Caco-2 (cell line): ENCODE measurements around the gene LTB4R. TPM values are rescaled to one million over a fixed set of nuclear protein-coding genes. Genes with fewer than 3 reads are reported as not detected.

Experiments used
- BruUV-seq: library from RNA; stranded (reverse); fragments of 400-500 nt; replicated peaks from 2 replicates; lab custom pipeline; 2021; lab: Mats Ljungman, UMichigan
- CTCF ChIA-PET: fragments of 300-600 bp; sonication (Branson Sonifier 250); formaldehyde crosslinking; loops from one replicate; lab custom pipeline; 2022; ENCODE audit warnings: antibody characterized with exemption; lab: Charles Lee
- POLR2A ChIA-PET: fragments of 300-600 bp; sonication (Branson Sonifier 250); formaldehyde crosslinking; loops from one replicate; lab custom pipeline; 2022; ENCODE audit warnings: antibody characterized with exemption; lab: Charles Lee
- DNase-seq, 2 experiments: peaks; one replicate each; pipeline versions ENCODE4 v3.0.0 to v3.0.0-alpha.2; 2020 to 2022
- H3K27me3 ChIP-seq: replicated peaks from 2 replicates; pipeline ENCODE4 v1.6.0; 2011; ENCODE audit warnings: low read length; ENCODE audit not compliant: control insufficient read depth, insufficient read depth
- H3K36me3 ChIP-seq: 2 replicates; pipeline ENCODE4 v1.5.1; 2011; ENCODE audit warnings: low read length; ENCODE audit not compliant: control insufficient read depth, insufficient read depth
- H3K4me1 ChIP-seq: fragments of 250-450 bp; sonication (Bioruptor Pico); 2 replicates; pipeline ENCODE4 v1.5.1; 2020; ENCODE audit warnings: mild to moderate bottlenecking
- H3K4me3 ChIP-seq: 2 replicates; pipeline ENCODE4 v1.5.1; 2011; ENCODE audit warnings: low read depth, mild to moderate bottlenecking, control low read depth, low read length
- H3K9me3 ChIP-seq: fragments of 250-450 bp; sonication (Bioruptor Pico); 2 replicates; pipeline ENCODE4 v1.5.1; 2020; ENCODE audit warnings: mild to moderate bottlenecking, moderate library complexity
- H3K27ac Mint-ChIP-seq: one replicate; pipeline ENCODE4 v1.8.0; 2022; ENCODE audit warnings: mixed read lengths; ENCODE audit not compliant: unreplicated experiment
- H3K27me3 Mint-ChIP-seq: one replicate; pipeline ENCODE4 v1.8.0; 2022; ENCODE audit warnings: mixed read lengths; ENCODE audit not compliant: insufficient read depth, unreplicated experiment
- H3K36me3 Mint-ChIP-seq: one replicate; pipeline ENCODE4 v1.8.0; 2022; ENCODE audit warnings: mild to moderate bottlenecking, mixed read lengths; ENCODE audit not compliant: insufficient read depth, unreplicated experiment
- H3K4me1 Mint-ChIP-seq: one replicate; pipeline ENCODE4 v1.8.0; 2022; ENCODE audit warnings: low read depth, mixed read lengths; ENCODE audit not compliant: unreplicated experiment
- H3K4me3 Mint-ChIP-seq: one replicate; pipeline ENCODE4 v1.8.0; 2022; ENCODE audit warnings: mild to moderate bottlenecking, moderate library complexity, mixed read lengths; ENCODE audit not compliant: unreplicated experiment
- H3K9me3 Mint-ChIP-seq: one replicate; pipeline ENCODE4 v1.8.0; 2022; ENCODE audit warnings: mixed read lengths; ENCODE audit not compliant: unreplicated experiment
- intact Hi-C: fragments of 100-400 bp; cut with micrococcal nuclease; formaldehyde crosslinking; loops from one replicate; pipeline ENCODE4 v1.10.0; 2022; ENCODE audit not compliant: unreplicated experiment
- total RNA-seq: library from RNA; stranded (reverse); gene quantifications from 2 replicates; pipeline ENCODE4 v1.2.3, GENCODE V29; 2022
- TF ChIP-seq, protein P1 (sequence below), 2 experiments: fragments of 200-600 bp in 1 of 2; IDR thresholded peaks; 1 replicate in 1 of 2; 2 replicates in 1 of 2; pipeline versions ENCODE4 v1.5.1 to v1.8.0; 2011 to 2022; ENCODE audit warnings: antibody characterized with exemption in 1 of 2, control low read depth in 1 of 2, inconsistent platforms in 1 of 2, low read depth in 1 of 2, low read length in 1 of 2, mild to moderate bottlenecking in 1 of 2, moderate library complexity in 1 of 2; ENCODE audit not compliant: insufficient read depth in 1 of 2, severe bottlenecking in 1 of 2, unreplicated experiment in 1 of 2

LTB4R gene
- total RNA-seq, 1 experiment from 2014 or later = 7.8 TPM

DNA sequence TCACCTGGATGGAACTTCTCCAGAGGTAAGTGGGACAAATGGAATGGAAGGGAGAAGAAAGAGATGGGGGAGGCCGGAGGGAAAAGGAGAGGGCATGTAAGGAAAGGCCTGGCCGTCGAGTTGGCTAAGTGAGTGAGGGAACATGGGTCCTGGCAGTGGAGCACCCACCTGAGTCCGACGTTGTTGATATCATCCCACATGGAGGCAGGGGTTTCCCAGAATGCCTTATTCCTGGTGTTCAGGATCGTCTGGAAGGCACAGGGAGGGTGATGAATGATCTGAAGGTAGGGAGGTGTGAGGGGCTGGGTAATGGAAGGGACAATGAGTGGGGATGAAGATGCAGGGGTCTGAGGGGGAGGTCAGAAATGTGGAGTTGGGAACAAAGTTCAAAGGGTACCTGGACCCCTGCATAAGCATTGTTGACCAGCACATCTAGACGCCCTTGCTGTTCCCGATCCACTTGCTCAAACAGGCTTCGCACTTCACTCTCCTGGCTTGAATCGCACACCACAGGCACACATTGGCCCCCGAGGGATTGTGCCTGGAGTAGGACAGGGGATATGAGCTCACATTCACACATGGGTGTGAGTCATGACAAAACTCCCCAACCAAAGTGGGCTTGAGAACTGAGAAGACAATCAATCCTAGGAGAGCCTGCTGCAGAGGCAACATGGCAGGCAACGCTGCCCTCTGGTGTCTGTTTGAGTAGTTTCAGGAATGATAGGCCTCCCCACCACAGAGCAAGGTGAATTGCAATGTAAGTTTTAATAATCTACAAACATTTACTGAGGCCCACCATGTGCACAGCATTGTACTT is 14.8 kb upstream of the LTB4R start:
- CTCF ChIA-PET = interaction anchor here (0.7 to 5.8 kb wide), 8 partner anchors 11 to 135 kb away, joined by 3 to 157 read pairs (median 8); partner anchors contain the start of genes CHMP4A, CIDEB, RABGGTA and TINF2
- DNase-seq = peak; percentile 67 to 69
- POLR2A ChIA-PET = interaction anchor here (0.9 to 2.0 kb wide), 3 partner anchors 12 to 54 kb away, joined by 3 to 32 read pairs (median 4); partner anchors contain the start of genes RABGGTA and TINF2
- H3K36me3 ChIP-seq = peaks cover 4% of the 10 kb centered on the region
- H3K4me3 Mint-ChIP-seq = no peak overlapping the region
- no peaks in the 10 kb centered on the region for H3K27me3 ChIP-seq
- H3K9me3 Mint-ChIP-seq = no peaks in the 10 kb centered on the region
- H3K27ac Mint-ChIP-seq = peak overlapping the region; percentile 14
- TF ChIP-seq, protein P1, sequence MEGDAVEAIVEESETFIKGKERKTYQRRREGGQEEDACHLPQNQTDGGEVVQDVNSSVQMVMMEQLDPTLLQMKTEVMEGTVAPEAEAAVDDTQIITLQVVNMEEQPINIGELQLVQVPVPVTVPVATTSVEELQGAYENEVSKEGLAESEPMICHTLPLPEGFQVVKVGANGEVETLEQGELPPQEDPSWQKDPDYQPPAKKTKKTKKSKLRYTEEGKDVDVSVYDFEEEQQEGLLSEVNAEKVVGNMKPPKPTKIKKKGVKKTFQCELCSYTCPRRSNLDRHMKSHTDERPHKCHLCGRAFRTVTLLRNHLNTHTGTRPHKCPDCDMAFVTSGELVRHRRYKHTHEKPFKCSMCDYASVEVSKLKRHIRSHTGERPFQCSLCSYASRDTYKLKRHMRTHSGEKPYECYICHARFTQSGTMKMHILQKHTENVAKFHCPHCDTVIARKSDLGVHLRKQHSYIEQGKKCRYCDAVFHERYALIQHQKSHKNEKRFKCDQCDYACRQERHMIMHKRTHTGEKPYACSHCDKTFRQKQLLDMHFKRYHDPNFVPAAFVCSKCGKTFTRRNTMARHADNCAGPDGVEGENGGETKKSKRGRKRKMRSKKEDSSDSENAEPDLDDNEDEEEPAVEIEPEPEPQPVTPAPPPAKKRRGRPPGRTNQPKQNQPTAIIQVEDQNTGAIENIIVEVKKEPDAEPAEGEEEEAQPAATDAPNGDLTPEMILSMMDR (IDR thresholded peaks at IDR 0.05; ENCODE audit: insufficient read depth in 1 of 2, low read depth in 1 of 2, low read length in 1 of 2, severe bottlenecking in 1 of 2, unreplicated experiment in 1 of 2) = peak; percentile 69 to 72
- H3K4me1 ChIP-seq = peaks cover 5% of the 10 kb centered on the region
- H3K27me3 Mint-ChIP-seq = no peaks in the 10 kb centered on the region
- peaks cover 15% of the 10 kb centered on the region for H3K4me1 Mint-ChIP-seq
- peaks cover 37% of the 10 kb centered on the region for H3K36me3 Mint-ChIP-seq
- BruUV-seq = no TSS peak
- H3K4me3 ChIP-seq = no peak overlapping the region
- H3K9me3 ChIP-seq = no peaks in the 10 kb centered on the region
- intact Hi-C loops = loop anchor here (1.0 kb wide), 3 partner anchors 25 to 80 kb away; partner anchors contain the start of genes MDP1 and RABGGTA

DNA sequence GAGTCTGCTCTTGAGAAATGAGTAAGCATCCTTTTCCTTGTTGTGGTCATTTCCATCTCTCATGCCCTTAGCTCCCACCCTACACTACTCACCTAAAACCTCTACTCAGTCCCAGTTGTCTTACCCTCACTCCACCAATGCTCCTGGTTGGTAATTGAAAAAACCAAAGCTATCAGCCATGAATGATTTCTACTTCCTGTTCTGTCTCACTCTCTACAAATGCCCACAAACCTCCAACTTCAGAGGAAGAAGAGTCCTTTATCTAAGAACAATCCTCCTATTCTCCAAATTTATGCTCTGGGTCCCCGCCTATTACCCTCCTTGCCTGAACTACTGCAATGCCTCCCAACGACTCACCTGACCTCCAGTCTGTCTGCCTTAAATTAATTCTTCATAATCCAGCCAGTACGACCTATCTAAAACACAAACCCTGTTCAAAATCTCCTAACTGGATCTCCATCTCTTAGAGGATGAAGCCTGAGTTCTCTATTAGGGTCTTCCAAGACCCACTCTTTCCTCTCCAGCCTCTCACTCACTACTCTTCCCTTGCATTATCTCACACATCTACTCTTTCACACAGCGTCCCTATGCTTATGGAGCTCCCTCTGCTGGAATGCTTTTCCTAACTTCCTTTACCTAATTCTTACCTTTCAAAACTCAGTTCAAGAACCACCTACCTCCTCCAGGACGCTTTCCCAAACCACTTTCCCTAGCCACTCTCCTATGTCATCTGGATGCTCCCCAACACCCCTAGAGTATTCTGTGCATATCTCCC is 13.9 kb upstream of the LTB4R start:
- TF ChIP-seq, protein P1 (IDR thresholded peaks at IDR 0.05; ENCODE audit: insufficient read depth in 1 of 2, low read depth in 1 of 2, low read length in 1 of 2, severe bottlenecking in 1 of 2, unreplicated experiment in 1 of 2) = peak in 1 of 2 experiments; percentile 71
- no peak overlapping the region for H3K4me3 ChIP-seq
- Mint-ChIP-seq H3K9me3 (no peaks in the 10 kb centered on the region), H3K36me3 (peaks cover 36% of the 10 kb centered on the region), H3K4me1 (peaks cover 15% of the 10 kb centered on the region), H3K27me3 (no peaks in the 10 kb centered on the region), H3K27ac (peak overlapping the region; percentile 8), H3K4me3 (no peak overlapping the region)
- DNase-seq = peak in 1 of 2 experiments; percentile 53
- no peaks in the 10 kb centered on the region for H3K9me3 ChIP-seq
- intact Hi-C loops = loop anchor here (1.0 kb wide), 3 partner anchors 26 to 81 kb away; partner anchors contain the start of genes MDP1 and RABGGTA
- H3K36me3 ChIP-seq = peaks cover 5% of the 10 kb centered on the region
- peaks cover 5% of the 10 kb centered on the region for H3K4me1 ChIP-seq
- no TSS peak for BruUV-seq
- POLR2A ChIA-PET = interaction anchor here (0.6 to 2.0 kb wide), 5 partner anchors 11 to 55 kb away, joined by 3 to 32 read pairs (median 4); partner anchors contain the start of genes RABGGTA and TINF2
- H3K27me3 ChIP-seq = no peaks in the 10 kb centered on the region
- CTCF ChIA-PET = interaction anchor here (0.7 to 5.8 kb wide), 16 partner anchors 11 to 183 kb away, joined by 3 to 157 read pairs (median 5); partner anchors contain the start of genes CHMP4A, CIDEB, DCAF11 and MDP1
